GM23248 (cell line): ENCODE measurements around the gene ZNF286A.
"Not testable (repeated sequence)": the region's sequence is repeated elsewhere in the genome, so short reads cannot be mapped to it uniquely, and the experiment has no call there.

Experiments
- EZH2 ChIP-seq: fragments of 200-600 bp; sonication (generic); IDR thresholded peaks from 2 replicates; pipeline ENCODE4 v1.6.1; 2018; ENCODE audit warnings: antibody characterized with exemption, mild to moderate bottlenecking; ENCODE audit not compliant: insufficient read depth, poor library complexity, severe bottlenecking
- EZH2phosphoT487 ChIP-seq: fragments of 200-600 bp; sonication (generic); IDR thresholded peaks from 2 replicates; pipeline ENCODE4 v1.6.1; 2018; ENCODE audit warnings: antibody characterized with exemption, moderate library complexity, mild to moderate bottlenecking, low read depth; ENCODE audit not compliant: insufficient read depth

DNA sequence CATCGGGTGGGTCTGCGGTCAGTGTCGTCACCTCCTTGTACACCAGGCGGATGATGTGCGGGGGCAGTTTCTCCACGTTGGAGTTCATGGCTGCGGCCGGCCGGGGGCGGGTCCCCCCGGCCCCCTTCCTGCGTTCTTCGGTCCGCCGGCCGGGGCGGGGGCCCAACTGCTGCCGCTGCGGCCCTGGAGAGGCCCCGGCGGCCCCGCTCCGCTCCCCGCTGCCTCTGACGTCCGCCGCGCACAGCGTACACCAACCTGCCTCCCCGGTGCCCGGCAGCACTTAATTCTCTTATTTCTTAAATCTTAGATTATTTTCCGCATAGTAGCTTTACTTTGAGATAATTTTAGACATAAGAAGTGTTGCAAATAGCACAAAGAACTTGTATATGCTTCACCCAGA is 5.3 kb downstream of the ZNF286A start:
- not testable (repeated sequence) for TF ChIP-seq EZH2, EZH2phosphoT487
